Pancreas (tissue), 10 donors: ENCODE measurements around the gene OTOP2. TPM values are rescaled to one million over a fixed set of nuclear protein-coding genes. Genes with fewer than 3 reads are reported as not detected.

Experiments
- ATAC-seq, 4 donors: fragments of 200-7000 bp; cut with Tn5 transposase; one replicate each; pipeline versions ENCODE4 v1.8.0 to v1.9.1; 2020; ENCODE audit warnings: mild to moderate bottlenecking in 4 of 4, moderate library complexity in 4 of 4
- DNase-seq, 6 donors: peaks; one replicate each; pipeline ENCODE4 v3.0.0-alpha.2; 2020
- FAIRE-seq: peaks from 2 replicates; lab custom pipeline; 2012; peaks lifted over from hg19 to GRCh38; lab: Jason Lieb, UNC
- H3K27ac ChIP-seq, 4 donors: fragments of 200-600 bp; sonication (generic); 1 replicate in 3 of 4; 2 replicates in 1 of 4; pipeline versions ENCODE4 v1.5.0 to v1.8.0; 2020
- H3K27me3 ChIP-seq, 4 donors: fragments of 200-600 bp; one replicate each; pipeline ENCODE4 v1.8.0; 2021
- H3K36me3 ChIP-seq, 3 donors: fragments of 200-600 bp; sonication (generic) in 1 of 3; one replicate each; pipeline versions ENCODE4 v1.5.0 to v1.8.0; 2020 to 2021
- H3K4me1 ChIP-seq, 3 donors: fragments of 200-600 bp; one replicate each; pipeline ENCODE4 v1.8.0; 2021
- H3K4me3 ChIP-seq, 4 donors: fragments of 200-600 bp; sonication (generic) in 2 of 4; one replicate each; pipeline versions ENCODE4 v1.5.0 to v1.8.0; 2020 to 2021
- H3K9me3 ChIP-seq, 4 donors: fragments of 200-600 bp; one replicate each; pipeline ENCODE4 v1.8.0; 2021
- WGBS, 2 donors: extraction: QIAGEN DNeasy Blood & Tissue Kit; methylation state at CpG; one replicate each; pipeline ENCODE4 v1.1.7; 2013; 5-methylcytosine and 5-hydroxymethylcytosine counted together
- intact Hi-C, 3 donors: fragments of 100-400 bp; cut with DNase I; formaldehyde crosslinking; loops; one replicate each; pipeline versions ENCODE4 v1.11.1 to v1.14.2; 2022
- polyA plus RNA-seq, 2 donors: library from polyadenylated mRNA; stranded (reverse); fragments of 200-250 nt; gene quantifications; one replicate each; pipeline ENCODE4 v1.2.3, GENCODE V29; 2013
- total RNA-seq, 6 donors: library from RNA; stranded (reverse); fragmentation: NEBNext Ultra II Directional in 4 of 6; extraction: Animal tissue kit (Norgen Biotek cat#: 25700) in 4 of 6; gene quantifications; one replicate each; pipeline versions ENCODE4 v1.2.1 to v1.2.4, GENCODE V29; 2021 to 2023
- TF ChIP-seq, protein P1 (sequence below), 4 donors: fragments of 200-600 bp; sonication (generic) in 3 of 4; IDR thresholded peaks; one replicate each; pipeline versions ENCODE4 v1.5.0 to v1.8.0; 2021; ENCODE audit warnings: antibody characterized with exemption in 4 of 4
- donor health status: healthy with polysubstance abuse.
- donor health status: DM: no; HTN: no; CAD: no; lungs with moderate emphysema.
- donor health status: DM: no; HTN: no; CAD: no.
- donor health status: control.
- donor health status: control.
- donor health status: Bipolar disorder and iron deficiency.
- donor health status: DM: yes; HTN: yes; CAD: no.
- donor health status: DM: no; HTN: no; CAD: no.
- donor health status: DM: no; HTN: no; CAD: no.
- donor health status: DM: yes; HTN: yes; CAD: no.

Gene OTOP2
- total and polyA plus RNA-seq, 8 donors = not detected

DNA sequence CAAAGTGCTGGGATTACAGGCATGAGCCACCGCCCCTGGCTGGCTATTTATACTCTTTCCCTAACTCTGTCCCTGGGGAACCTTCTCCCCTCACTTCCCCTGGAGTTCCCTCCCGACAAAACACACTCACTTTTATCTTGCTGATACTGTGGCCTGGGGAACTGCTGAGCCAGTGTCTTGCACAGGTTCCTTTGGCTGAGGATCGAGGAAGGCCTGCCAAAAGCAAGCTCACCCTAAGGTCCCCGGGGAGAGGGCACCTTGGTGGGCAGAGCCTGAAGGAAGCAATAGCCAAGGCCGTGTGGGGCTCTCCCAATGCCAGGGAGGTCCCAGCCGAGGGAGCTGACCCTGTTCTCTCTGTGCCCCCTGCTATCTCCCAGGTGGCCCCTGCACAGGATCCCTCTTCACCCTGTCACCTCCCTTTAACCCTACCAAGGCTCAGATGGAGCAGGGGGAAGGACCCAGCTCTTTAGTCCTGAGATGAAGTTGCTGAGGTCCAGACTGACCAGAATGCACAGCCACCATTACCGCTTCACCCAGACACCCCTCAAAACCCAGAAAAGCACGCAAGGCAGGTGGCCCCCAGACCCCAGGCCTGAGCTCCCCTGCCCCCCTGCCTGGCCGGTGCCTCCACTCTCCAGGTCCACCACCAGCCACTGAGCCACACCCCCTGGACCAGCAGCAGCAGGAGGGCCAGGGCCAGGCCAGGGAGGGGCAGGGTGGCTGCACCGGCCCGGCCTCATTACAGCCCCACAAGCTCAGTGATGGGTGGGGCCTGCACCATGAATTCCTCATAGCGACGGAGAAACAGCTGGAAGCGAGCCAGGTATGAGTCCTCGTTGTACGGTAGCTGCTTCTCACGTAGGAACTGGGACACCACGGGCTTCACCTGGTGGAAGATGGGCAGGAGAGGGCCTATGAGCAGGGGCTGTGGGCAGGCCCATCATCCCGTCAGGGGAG lies 46.2 kb upstream of the OTOP2 start:
- DNase-seq (peak in 3 of 6 donors; percentile 55 to 79 (median 69)), ATAC-seq (peak in 2 of 4 donors; percentile 1 to 4), FAIRE-seq (no peak)
- TF ChIP-seq, protein P1, sequence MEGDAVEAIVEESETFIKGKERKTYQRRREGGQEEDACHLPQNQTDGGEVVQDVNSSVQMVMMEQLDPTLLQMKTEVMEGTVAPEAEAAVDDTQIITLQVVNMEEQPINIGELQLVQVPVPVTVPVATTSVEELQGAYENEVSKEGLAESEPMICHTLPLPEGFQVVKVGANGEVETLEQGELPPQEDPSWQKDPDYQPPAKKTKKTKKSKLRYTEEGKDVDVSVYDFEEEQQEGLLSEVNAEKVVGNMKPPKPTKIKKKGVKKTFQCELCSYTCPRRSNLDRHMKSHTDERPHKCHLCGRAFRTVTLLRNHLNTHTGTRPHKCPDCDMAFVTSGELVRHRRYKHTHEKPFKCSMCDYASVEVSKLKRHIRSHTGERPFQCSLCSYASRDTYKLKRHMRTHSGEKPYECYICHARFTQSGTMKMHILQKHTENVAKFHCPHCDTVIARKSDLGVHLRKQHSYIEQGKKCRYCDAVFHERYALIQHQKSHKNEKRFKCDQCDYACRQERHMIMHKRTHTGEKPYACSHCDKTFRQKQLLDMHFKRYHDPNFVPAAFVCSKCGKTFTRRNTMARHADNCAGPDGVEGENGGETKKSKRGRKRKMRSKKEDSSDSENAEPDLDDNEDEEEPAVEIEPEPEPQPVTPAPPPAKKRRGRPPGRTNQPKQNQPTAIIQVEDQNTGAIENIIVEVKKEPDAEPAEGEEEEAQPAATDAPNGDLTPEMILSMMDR (IDR thresholded peaks at IDR 0.05) = no peak
- 35 to 39% methylated on average over 19 of the region's 19 CpGs for WGBS, 2 donors
- Histone ChIP-seq H3K4me3 (no peak overlapping the region), H3K27ac (peak overlapping the region; percentile 14 to 57 (median 51)), H3K4me1 (peaks cover 6 to 26% (median 13%) of the 10 kb centered on the region in 3 donors), H3K27me3 (no peaks in the 10 kb centered on the region), H3K9me3 (no peaks in the 10 kb centered on the region), H3K36me3 (no peaks in the 10 kb centered on the region)
- intact Hi-C loops = no loop called here

GRCh38 chr17:74878658-74879057 lies 45.4 kb upstream of the OTOP2 start:
- Histone ChIP-seq H3K27ac (no peak overlapping the region), H3K4me1 (peaks cover 6 to 26% (median 13%) of the 10 kb centered on the region in 3 donors), H3K36me3 (no peaks in the 10 kb centered on the region), H3K27me3 (no peaks in the 10 kb centered on the region), H3K4me3 (no peak overlapping the region), H3K9me3 (no peaks in the 10 kb centered on the region)
- intact Hi-C loops = no loop called here
- 77 to 89% methylated on average over 2 of the region's 2 CpGs for WGBS, 2 donors
- DNase-seq = no peak
- TF ChIP-seq, protein P1 (IDR thresholded peaks at IDR 0.05) = no peak
- ATAC-seq = no peak
- no peak for FAIRE-seq

GRCh38 chr17:74879308-74879707 lies 44.8 kb upstream of the OTOP2 start:
- TF ChIP-seq, protein P1 (IDR thresholded peaks at IDR 0.05) = no peak
- H3K36me3 ChIP-seq = no peaks in the 10 kb centered on the region
- H3K4me1 ChIP-seq = peaks cover 6 to 19% (median 6%) of the 10 kb centered on the region in 3 donors
- DNase-seq = peak in 1 of 6 donors; percentile 14
- FAIRE-seq = no peak
- WGBS, 2 donors = 81 to 87% methylated on average over 16 of the region's 16 CpGs
- H3K27me3 ChIP-seq = no peaks in the 10 kb centered on the region
- no peaks in the 10 kb centered on the region for H3K9me3 ChIP-seq
- no peak for ATAC-seq
- no peak overlapping the region for H3K4me3 ChIP-seq
- no peak overlapping the region for H3K27ac ChIP-seq
- intact Hi-C loops = no loop called here

GRCh38 chr17:74881073-74881472 lies 43.0 kb upstream of the OTOP2 start:
- no peak for DNase-seq
- no peak for FAIRE-seq
- Histone ChIP-seq H3K27me3 (no peaks in the 10 kb centered on the region), H3K9me3 (no peaks in the 10 kb centered on the region), H3K4me3 (no peak overlapping the region), H3K4me1 (peaks cover 0 to 9% (median 6%) of the 10 kb centered on the region in 3 donors), H3K36me3 (no peaks in the 10 kb centered on the region), H3K27ac (no peak overlapping the region)
- 70 to 78% methylated on average over 11 of the region's 11 CpGs for WGBS, 2 donors
- intact Hi-C loops = no loop called here
- ATAC-seq = no peak
- TF ChIP-seq, protein P1 (IDR thresholded peaks at IDR 0.05) = no peak
